Stromal cell of bone marrow (primary cell): Measurements from ENCODE around the gene GRIA2.

ENCODE experiments used
- DNase-seq: peaks from one replicate; pipeline ENCODE4 v3.0.0-alpha.2; 2012; ENCODE audit warnings: low read depth

GRIA2 gene

GRCh38 chr4:157372567-157372966 lies 152.0 kb downstream of the GRIA2 start:
- no peak for DNase-seq

DNA sequence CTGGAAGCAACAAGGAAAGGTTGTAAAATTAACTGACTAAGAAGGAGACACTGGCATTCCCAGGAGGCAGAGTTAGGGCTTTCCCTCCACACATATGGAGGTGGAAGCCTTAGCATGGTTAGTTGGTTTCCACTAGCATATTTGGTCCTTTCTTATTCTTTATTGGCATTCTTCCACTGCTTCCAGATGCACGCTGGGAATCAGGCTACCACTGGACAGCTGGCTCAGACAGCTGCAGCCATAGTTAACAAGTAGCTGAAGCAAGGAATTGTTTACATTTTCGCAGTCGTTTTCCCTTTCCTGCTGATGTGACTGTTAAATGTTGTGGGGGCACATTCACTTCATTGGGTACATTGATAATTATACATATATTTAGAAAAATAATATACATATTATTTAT lies 169.2 kb downstream of the GRIA2 start:
- no peak for DNase-seq

- no peak for DNase-seq
These were observed 184.5 kb downstream of the GRIA2 start for GRCh38 chr4:157405070-157405469.
